Activated CD4-positive, alpha-beta T cell treated with anti-CD3 and anti-CD28 coated beads for 36 hours (primary cell): ENCODE data around the gene FUCA1. TPM values are rescaled to one million over a fixed set of nuclear protein-coding genes. Genes with fewer than 3 reads are reported as not detected.
A peak's percentile ranks its signal among the peaks of the same experiment; 100 is the strongest.
"Not testable (repeated sequence)": the region's sequence is repeated elsewhere in the genome, so short reads cannot be mapped to it uniquely, and the experiment has no call there.

ENCODE experiments used
- ATAC-seq: fragments of 200-7000 bp; cut with Tn5 transposase; one replicate; pipeline ENCODE4 v1.10.0; 2021; ENCODE audit warnings: mild to moderate bottlenecking, moderate library complexity
- CTCF ChIA-PET: fragments of 350-600 bp; sonication (Branson Sonifier 250); formaldehyde crosslinking; loops from one replicate; lab custom pipeline; 2021; ENCODE audit warnings: antibody characterized with exemption; lab: Charles Lee
- POLR2A ChIA-PET: fragments of 350-600 bp; sonication (Branson Sonifier 250); formaldehyde crosslinking; loops from one replicate; lab custom pipeline; 2021; ENCODE audit warnings: antibody characterized with exemption, inconsistent platforms; lab: Charles Lee
- DNase-seq: peaks from one replicate; pipeline ENCODE4 v3.0.0-alpha.2; 2020
- H3K27ac Mint-ChIP-seq: one replicate; pipeline ENCODE4 v1.8.0; 2021; ENCODE audit warnings: mixed read lengths
- H3K27me3 Mint-ChIP-seq: one replicate; pipeline ENCODE4 v1.8.0; 2021; ENCODE audit warnings: mixed read lengths
- H3K36me3 Mint-ChIP-seq: one replicate; pipeline ENCODE4 v1.8.0; 2021; ENCODE audit warnings: low read depth, mixed read lengths
- H3K4me1 Mint-ChIP-seq: one replicate; pipeline ENCODE4 v1.8.0; 2021; ENCODE audit warnings: mixed read lengths
- H3K4me3 Mint-ChIP-seq: one replicate; pipeline ENCODE4 v1.8.0; 2021; ENCODE audit warnings: mild to moderate bottlenecking, moderate library complexity, mixed read lengths
- H3K9me3 Mint-ChIP-seq: one replicate; pipeline ENCODE4 v1.8.0; 2021; ENCODE audit warnings: low read depth, mixed read lengths
- intact Hi-C, 2 experiments: fragments of 100-400 bp; cut with DNase I in 1 of 2; cut with micrococcal nuclease in 1 of 2; formaldehyde crosslinking; loops; one replicate each; pipeline versions ENCODE4 v1.14.2 to v1.15.1; 2022 to 2024; cut with DNase I, micrococcal nuclease
- total RNA-seq, 2 experiments: library from RNA; stranded (reverse); gene quantifications; one replicate each; pipeline ENCODE4 v1.2.3, GENCODE V29; 2021

FUCA1 gene
- total RNA-seq, 2 experiments from 2014 or later, result 4.2 to 4.5 TPM

GRCh38 chr1:23803674-23804073 lies 64.4 kb downstream of the FUCA1 start:
- Mint-ChIP-seq H3K4me1 (peaks cover 13% of the 10 kb centered on the region), H3K27ac (no peak overlapping the region), H3K4me3 (no peak overlapping the region), H3K36me3 (peaks cover 5% of the 10 kb centered on the region), H3K27me3 (no peaks in the 10 kb centered on the region), H3K9me3 (no peaks in the 10 kb centered on the region)
- intact Hi-C loops, result loop anchor here in 1 of 2 experiments (10.0 kb wide), 1 partner anchor 151 kb away; the partner anchor contains the start of gene PNRC2
- ATAC-seq (no peak), DNase-seq (no peak)
- POLR2A ChIA-PET, result no interaction called here
- CTCF ChIA-PET, result interaction anchor here (0.8 kb wide), 1 partner anchor 33 kb away, joined by 3 read pairs; no protein-coding TSS in a partner anchor

GRCh38 chr1:23802809-23803342 lies 65.2 kb downstream of the FUCA1 start:
- intact Hi-C loops, result loop anchor here in 1 of 2 experiments (10.0 kb wide), 1 partner anchor 152 kb away; the partner anchor contains the start of gene PNRC2
- H3K4me1 Mint-ChIP-seq, result peaks cover 13% of the 10 kb centered on the region
- H3K27ac Mint-ChIP-seq, result not testable (repeated sequence)

GRCh38 chr1:23801876-23802275 lies 66.2 kb downstream of the FUCA1 start:
- Mint-ChIP-seq H3K4me1 (peaks cover 13% of the 10 kb centered on the region), H3K27ac (no peak overlapping the region), H3K9me3 (no peaks in the 10 kb centered on the region), H3K4me3 (peak overlapping the region; percentile 86), H3K27me3 (no peaks in the 10 kb centered on the region), H3K36me3 (peaks cover 12% of the 10 kb centered on the region)
- ATAC-seq (no peak), DNase-seq (no peak)
- ChIA-PET POLR2A (interaction anchor here (0.6 to 2.1 kb wide), 2 partner anchors 9 to 102 kb away, joined by 3 to 4 read pairs; no protein-coding TSS in a partner anchor), CTCF (interaction anchor here (0.7 to 5.3 kb wide), 8 partner anchors 8 to 943 kb away, joined by 3 to 22 read pairs (median 4); partner anchors contain the start of genes CLIC4, HMGCL and PITHD1)
- intact Hi-C loops, result loop anchor here in 1 of 2 experiments (10.0 kb wide), 1 partner anchor 153 kb away; the partner anchor contains the start of gene PNRC2

More at GRCh38 chr1:23802809-23803342, 65.2 kb downstream of the FUCA1 start:
- not testable (repeated sequence) for H3K27me3 Mint-ChIP-seq, DNase-seq, ATAC-seq, H3K9me3 Mint-ChIP-seq, H3K4me3 Mint-ChIP-seq
- ChIA-PET POLR2A (interaction anchor here (0.7 kb wide), 1 partner anchor 14 kb away, joined by 3 read pairs; no protein-coding TSS in a partner anchor), CTCF (interaction anchor here (0.8 to 5.3 kb wide), 3 partner anchors 7 to 32 kb away, joined by 3 to 22 read pairs (median 5); no protein-coding TSS in a partner anchor)
- peaks cover 10% of the 10 kb centered on the region for H3K36me3 Mint-ChIP-seq

- Mint-ChIP-seq H3K4me1 (peaks cover 13% of the 10 kb centered on the region), H3K27me3 (no peaks in the 10 kb centered on the region), H3K27ac (peak overlapping the region; percentile 63), H3K9me3 (no peaks in the 10 kb centered on the region), H3K36me3 (peaks cover 16% of the 10 kb centered on the region), H3K4me3 (peak overlapping the region; percentile 86)
- intact Hi-C loops, result loop anchor here in 1 of 2 experiments (10.0 kb wide), 1 partner anchor 153 kb away; the partner anchor contains the start of gene PNRC2
- DNase-seq, result no peak
- POLR2A ChIA-PET, result interaction anchor here (0.6 to 2.1 kb wide), 3 partner anchors 10 to 266 kb away, joined by 3 to 4 read pairs (median 3); no protein-coding TSS in a partner anchor
- CTCF ChIA-PET, result interaction anchor here (0.8 to 5.3 kb wide), 9 partner anchors 9 to 944 kb away, joined by 3 to 22 read pairs (median 4); partner anchors contain the start of genes CLIC4, HMGCL and PITHD1
- ATAC-seq, result no peak
Observed at GRCh38 chr1:23801338-23801748, 66.7 kb downstream of the FUCA1 start.

- ChIA-PET CTCF (interaction anchor here (0.8 to 5.3 kb wide), 9 partner anchors 9 to 944 kb away, joined by 3 to 22 read pairs (median 4); partner anchors contain the start of genes CLIC4, HMGCL and PITHD1), POLR2A (interaction anchor here (0.7 to 2.1 kb wide), 5 partner anchors 9 to 267 kb away, joined by 3 to 6 read pairs (median 4); partner anchors contain the start of genes HMGCL, LYPLA2 and PITHD1)
- DNase-seq, result peak; percentile 99
- Mint-ChIP-seq H3K4me3 (peak within 1 kb of the TSS; percentile 86), H3K27me3 (no peaks in the 10 kb centered on the region), H3K9me3 (no peaks in the 10 kb centered on the region), H3K36me3 (peaks cover 16% of the 10 kb centered on the region), H3K4me1 (peaks cover 13% of the 10 kb centered on the region), H3K27ac (peak within 1 kb of the TSS; percentile 84)
- peak; percentile 84 for ATAC-seq
- intact Hi-C loops, result loop anchor here (1.0 to 10.0 kb wide), 14 partner anchors 9 to 843 kb away; partner anchors contain the start of genes HMGCL (in 2 of the 2), LYPLA2 (in 2 of the 2), PNRC2 (in 2 of the 2) and ELOA (in 1 of the 2)
Observed at GRCh38 chr1:23800400-23801337, 67.4 kb downstream of the FUCA1 start, which contains the start of gene GALE. GALE (minus strand) TSS chr1:23800754; CDS start chr1:23799007, 1,747 bp downstream.

GRCh38 chr1:23799570-23800399 lies 68.3 kb downstream of the FUCA1 start:
- no peaks in the 10 kb centered on the region for H3K9me3 Mint-ChIP-seq
- no peaks in the 10 kb centered on the region for H3K27me3 Mint-ChIP-seq
- H3K36me3 Mint-ChIP-seq, result peaks cover 19% of the 10 kb centered on the region
- H3K4me3 Mint-ChIP-seq, result peak overlapping the region; percentile 86
- H3K27ac Mint-ChIP-seq, result peak overlapping the region; percentile 84
- CTCF ChIA-PET, result interaction anchor here (0.9 to 5.3 kb wide), 9 partner anchors 9 to 241 kb away, joined by 3 to 22 read pairs (median 5); partner anchors contain the start of genes LYPLA2 and PITHD1
- POLR2A ChIA-PET, result interaction anchor here (1.8 to 2.1 kb wide), 4 partner anchors 9 to 26 kb away, joined by 4 to 6 read pairs (median 4); partner anchors contain the start of genes HMGCL, LYPLA2 and PITHD1
- H3K4me1 Mint-ChIP-seq, result peaks cover 13% of the 10 kb centered on the region
- intact Hi-C loops, result loop anchor here (1.0 to 10.0 kb wide), 14 partner anchors 8 to 844 kb away; partner anchors contain the start of genes HMGCL (in 2 of the 2), LYPLA2 (in 2 of the 2), PNRC2 (in 2 of the 2) and ELOA (in 1 of the 2)
- peak; percentile 72 for DNase-seq
- ATAC-seq, result peak; percentile 32

GRCh38 chr1:23799255-23799569 lies 68.9 kb downstream of the FUCA1 start:
- H3K4me3 Mint-ChIP-seq, result peak overlapping the region; percentile 86
- intact Hi-C loops, result no loop called here
- no peaks in the 10 kb centered on the region for H3K9me3 Mint-ChIP-seq
- peaks cover 19% of the 10 kb centered on the region for H3K36me3 Mint-ChIP-seq
- ATAC-seq (no peak), DNase-seq (no peak)
- H3K27ac Mint-ChIP-seq, result peak overlapping the region; percentile 60
- CTCF ChIA-PET, result interaction anchor here (0.7 to 5.3 kb wide), 8 partner anchors 8 to 431 kb away, joined by 3 to 22 read pairs (median 5); partner anchors contain the start of genes LYPLA2 and PITHD1
- no peaks in the 10 kb centered on the region for H3K27me3 Mint-ChIP-seq
- POLR2A ChIA-PET, result interaction anchor here (1.8 to 1.9 kb wide), 3 partner anchors 8 to 26 kb away, joined by 4 to 6 read pairs (median 5); partner anchors contain the start of genes HMGCL, LYPLA2 and PITHD1
- H3K4me1 Mint-ChIP-seq, result peaks cover 13% of the 10 kb centered on the region

GRCh38 chr1:23798662-23799142 lies 69.4 kb downstream of the FUCA1 start:
- H3K27me3 Mint-ChIP-seq, result no peaks in the 10 kb centered on the region
- H3K4me3 Mint-ChIP-seq, result peak overlapping the region; percentile 86
- H3K36me3 Mint-ChIP-seq, result peaks cover 19% of the 10 kb centered on the region
- CTCF ChIA-PET, result interaction anchor here (0.6 to 5.3 kb wide), 10 partner anchors 8 to 430 kb away, joined by 3 to 22 read pairs (median 3); partner anchors contain the start of genes LYPLA2 and PITHD1
- no peak for ATAC-seq
- H3K9me3 Mint-ChIP-seq, result no peaks in the 10 kb centered on the region
- POLR2A ChIA-PET, result interaction anchor here (0.5 to 1.9 kb wide), 2 partner anchors 20 to 106 kb away, joined by 6 to 8 read pairs; partner anchors contain the start of gene PITHD1
- H3K4me1 Mint-ChIP-seq, result peaks cover 13% of the 10 kb centered on the region
- intact Hi-C loops, result no loop called here
- peak; percentile 39 for DNase-seq
- H3K27ac Mint-ChIP-seq, result no peak overlapping the region
